HG02763 (cell line): ENCODE measurements around the gene VPS18.
A peak's percentile ranks its signal among the peaks of the same experiment; 100 is the strongest.

Experiments used
- ATAC-seq: cut with Tn5 transposase; IDR thresholded peaks from one replicate; pipeline ENCODE4 v1.9.1; 2021; ENCODE audit warnings: mild to moderate bottlenecking, moderate library complexity; ENCODE audit not compliant: unreplicated experiment

The VPS18 gene

DNA sequence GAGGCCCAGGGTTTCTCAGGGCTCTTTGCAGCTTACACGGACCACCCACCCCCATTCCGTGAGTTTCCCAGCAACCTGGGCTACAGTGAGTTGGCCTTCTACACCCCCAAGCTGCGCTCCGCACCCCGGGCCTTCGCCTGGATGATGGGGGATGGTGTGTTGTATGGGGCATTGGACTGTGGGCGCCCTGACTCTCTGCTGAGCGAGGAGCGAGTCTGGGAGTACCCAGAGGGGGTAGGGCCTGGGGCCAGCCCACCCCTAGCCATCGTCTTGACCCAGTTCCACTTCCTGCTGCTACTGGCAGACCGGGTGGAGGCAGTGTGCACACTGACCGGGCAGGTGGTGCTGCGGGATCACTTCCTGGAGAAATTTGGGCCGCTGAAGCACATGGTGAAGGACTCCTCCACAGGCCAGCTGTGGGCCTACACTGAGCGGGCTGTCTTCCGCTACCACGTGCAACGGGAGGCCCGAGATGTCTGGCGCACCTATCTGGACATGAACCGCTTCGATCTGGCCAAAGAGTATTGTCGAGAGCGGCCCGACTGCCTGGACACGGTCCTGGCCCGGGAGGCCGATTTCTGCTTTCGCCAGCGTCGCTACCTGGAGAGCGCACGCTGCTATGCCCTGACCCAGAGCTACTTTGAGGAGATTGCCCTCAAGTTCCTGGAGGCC lies 5.4 kb downstream of the VPS18 start:
- no peak for ATAC-seq

DNA sequence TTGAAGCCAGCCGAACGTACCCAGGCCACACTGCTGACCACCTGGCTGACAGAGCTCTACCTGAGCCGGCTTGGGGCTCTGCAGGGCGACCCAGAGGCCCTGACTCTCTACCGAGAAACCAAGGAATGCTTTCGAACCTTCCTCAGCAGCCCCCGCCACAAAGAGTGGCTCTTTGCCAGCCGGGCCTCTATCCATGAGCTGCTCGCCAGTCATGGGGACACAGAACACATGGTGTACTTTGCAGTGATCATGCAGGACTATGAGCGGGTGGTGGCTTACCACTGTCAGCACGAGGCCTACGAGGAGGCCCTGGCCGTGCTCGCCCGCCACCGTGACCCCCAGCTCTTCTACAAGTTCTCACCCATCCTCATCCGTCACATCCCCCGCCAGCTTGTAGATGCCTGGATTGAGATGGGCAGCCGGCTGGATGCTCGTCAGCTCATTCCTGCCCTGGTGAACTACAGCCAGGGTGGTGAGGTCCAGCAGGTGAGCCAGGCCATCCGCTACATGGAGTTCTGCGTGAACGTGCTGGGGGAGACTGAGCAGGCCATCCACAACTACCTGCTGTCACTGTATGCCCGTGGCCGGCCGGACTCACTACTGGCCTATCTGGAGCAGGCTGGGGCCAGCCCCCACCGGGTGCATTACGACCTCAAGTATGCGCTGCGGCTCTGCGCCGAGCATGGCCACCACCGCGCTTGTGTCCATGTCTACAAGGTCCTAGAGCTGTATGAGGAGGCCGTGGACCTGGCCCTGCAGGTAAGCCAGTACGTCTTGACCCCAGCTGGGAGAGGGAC lies 6.2 kb downstream of the VPS18 start:
- no peak for ATAC-seq

DNA sequence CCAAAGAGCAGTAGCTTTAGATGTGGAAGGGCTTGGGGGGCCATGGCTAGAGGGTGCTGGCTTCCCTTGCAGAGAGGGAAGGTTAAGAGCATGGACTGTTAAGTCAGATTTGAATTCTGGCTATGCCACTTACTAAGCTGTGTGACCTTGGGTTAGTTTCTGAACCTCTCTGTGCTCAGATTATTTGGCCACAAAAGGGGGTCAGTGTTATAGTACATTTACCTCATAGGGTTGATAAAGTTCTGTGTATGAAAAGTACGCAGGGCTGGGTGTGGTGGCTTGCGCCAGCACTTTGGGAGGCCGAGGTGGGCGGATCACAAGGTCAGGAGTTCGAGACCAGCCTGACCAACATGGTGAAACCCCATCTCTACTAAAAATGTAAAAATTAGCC lies 6.8 kb downstream of the VPS18 start:
- ATAC-seq, result no peak

DNA sequence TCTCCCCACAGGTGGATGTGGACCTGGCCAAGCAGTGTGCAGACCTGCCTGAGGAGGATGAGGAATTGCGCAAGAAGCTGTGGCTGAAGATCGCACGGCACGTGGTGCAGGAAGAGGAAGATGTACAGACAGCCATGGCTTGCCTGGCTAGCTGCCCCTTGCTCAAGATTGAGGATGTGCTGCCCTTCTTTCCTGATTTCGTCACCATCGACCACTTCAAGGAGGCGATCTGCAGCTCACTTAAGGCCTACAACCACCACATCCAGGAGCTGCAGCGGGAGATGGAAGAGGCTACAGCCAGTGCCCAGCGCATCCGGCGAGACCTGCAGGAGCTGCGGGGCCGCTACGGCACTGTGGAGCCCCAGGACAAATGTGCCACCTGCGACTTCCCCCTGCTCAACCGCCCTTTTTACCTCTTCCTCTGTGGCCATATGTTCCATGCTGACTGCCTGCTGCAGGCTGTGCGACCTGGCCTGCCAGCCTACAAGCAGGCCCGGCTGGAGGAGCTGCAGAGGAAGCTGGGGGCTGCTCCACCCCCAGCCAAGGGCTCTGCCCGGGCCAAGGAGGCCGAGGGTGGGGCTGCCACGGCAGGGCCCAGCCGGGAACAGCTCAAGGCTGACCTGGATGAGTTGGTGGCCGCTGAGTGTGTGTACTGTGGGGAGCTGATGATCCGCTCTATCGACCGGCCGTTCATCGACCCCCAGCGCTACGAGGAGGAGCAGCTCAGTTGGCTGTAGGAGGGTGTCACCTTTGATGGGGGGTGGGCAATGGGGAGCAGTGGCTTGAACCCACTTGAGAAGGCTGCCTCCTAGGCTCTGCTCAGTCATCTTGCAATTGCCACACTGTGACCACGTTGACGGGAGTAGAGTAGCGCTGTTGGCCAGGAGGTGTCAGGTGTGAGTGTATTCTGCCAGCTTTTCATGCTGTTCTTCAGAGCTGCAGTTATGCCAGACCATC lies 8.6 kb downstream of the VPS18 start:
- ATAC-seq, result no peak

DNA sequence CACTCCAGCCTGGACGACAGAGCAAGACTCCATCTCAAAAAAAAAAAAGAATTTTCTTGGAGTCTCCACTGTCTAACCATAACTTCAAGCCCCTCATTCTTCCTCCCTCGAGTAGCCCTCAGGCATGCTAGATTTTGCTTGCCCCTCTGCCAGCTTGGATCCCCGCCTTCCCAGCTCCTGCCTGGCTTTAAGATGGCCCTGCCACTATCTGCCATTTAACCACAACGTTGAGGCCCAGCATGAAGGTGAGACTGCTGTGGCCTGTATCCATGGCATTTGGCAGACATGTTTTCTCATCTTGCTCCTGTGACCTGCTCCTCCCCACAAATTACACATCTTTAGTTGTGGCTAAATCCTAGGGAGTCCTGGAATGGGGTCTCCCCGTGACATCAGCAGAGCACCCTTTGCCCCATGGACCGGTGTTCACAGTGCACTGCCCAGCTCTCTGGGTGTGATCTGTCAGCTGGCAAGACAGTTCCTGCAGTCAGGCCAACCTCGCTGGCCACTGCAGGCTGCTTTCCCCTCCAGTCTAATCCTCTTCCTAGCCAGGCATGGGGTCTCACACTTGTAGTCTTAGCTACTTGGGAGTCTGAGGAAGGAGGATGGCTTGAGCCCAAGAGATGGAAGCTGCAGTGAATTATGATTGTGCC lies 10.4 kb downstream of the VPS18 start:
- no peak for ATAC-seq

DNA sequence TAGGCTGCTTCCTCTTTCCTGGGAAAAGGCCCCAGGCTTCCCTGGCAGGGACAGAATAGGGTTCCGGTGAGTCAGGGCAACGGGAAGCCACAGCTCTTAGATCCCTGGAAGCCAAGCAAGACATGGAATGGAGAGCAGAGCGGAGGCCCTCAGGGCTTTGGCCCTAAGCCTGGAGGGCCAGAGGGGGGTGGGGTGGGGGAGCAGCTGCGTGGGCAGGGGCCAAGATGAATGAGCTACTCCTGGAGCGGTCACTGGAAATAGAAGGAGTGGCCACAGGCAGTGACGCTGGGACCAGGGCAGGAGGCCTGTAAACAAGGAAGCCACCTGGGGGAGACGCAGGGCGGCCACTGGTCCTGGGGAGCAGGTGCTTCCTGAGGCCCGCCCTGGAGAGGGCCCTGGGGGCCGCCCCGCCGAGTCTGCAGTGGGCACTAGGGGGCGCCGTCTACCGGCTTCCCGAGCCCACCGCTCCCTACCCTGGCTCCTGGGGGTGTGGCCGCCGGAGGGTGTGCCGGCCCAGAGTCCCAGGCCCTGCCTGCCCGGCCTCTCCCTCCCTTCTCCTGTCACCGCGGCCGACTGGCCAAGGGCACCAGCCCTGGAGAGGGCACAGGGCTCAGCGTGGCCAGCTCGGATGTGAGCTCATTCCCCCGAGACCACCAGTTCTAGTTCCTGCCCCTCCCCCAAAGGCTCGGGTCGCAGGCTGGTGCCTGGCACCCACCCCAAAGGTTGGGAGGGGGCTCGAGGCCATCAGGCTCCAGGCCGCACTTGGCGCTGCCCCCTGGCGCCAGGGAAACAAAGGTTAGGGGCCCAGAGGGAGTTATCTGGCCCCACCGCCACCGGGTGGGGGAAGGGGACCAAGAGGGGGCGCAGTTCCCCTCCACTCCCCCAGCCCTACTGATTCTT lies 12.1 kb downstream of the VPS18 start:
- peak; percentile 69 for ATAC-seq

DNA sequence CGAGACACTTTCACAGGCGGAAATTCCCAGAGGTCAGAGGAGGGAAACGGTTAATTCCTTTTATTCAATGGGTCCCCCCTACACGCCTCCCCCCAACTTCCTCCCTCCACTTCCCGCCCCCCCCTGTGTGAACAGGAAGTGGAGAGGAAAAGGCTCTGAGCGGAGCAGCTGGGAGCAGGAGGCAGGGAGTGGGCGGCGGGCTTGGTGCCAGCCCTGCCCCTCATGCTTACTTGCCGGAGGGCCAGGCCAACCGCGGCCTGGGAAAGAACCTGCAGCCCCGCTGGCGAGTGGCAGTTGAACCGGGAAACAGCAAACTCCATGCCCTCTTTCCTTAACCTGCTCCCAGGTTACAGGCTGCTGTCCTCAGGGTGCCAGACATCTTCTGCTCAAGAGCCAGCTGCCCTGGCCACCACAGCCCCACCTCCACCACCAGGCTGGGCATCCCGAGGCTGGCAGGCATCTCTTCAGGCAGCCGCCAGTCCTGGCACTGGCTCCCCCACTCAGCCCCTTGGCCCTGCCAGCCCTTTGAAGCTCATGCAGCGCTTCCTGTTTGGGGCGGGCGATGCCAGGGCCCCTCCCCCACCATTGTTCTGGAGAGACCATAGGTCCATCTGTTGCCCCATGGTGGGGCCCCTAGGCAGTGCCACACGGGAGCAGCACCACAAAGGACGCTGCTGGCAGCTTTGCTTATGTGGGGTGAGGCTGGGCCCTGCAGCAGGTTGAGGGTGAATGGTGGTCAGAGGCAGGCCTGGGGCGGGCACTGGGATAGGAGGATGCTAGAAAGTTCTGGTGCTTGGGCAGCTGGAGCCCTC lies 12.9 kb downstream of the VPS18 start:
- no peak for ATAC-seq

DNA sequence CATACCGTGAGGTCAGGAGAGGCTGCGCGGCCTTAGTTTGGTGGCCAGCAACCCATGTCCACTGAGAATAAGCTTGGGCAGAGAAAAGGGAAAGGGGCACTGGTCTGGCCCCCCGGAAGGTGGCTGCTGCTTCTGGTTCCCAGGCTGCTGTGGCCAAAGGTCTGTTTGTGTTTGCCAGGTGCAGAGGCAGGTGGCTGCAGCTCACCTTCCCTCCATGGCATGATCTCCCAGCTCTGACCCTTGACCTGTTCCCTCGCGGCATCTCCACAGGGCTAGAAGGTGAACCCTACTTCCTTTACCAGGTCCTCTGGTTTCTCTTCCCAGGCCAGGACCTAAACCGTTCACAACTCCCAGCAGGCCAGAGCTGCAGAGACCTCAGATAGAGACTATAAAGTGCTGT lies 13.8 kb downstream of the VPS18 start:
- no peak for ATAC-seq

DNA sequence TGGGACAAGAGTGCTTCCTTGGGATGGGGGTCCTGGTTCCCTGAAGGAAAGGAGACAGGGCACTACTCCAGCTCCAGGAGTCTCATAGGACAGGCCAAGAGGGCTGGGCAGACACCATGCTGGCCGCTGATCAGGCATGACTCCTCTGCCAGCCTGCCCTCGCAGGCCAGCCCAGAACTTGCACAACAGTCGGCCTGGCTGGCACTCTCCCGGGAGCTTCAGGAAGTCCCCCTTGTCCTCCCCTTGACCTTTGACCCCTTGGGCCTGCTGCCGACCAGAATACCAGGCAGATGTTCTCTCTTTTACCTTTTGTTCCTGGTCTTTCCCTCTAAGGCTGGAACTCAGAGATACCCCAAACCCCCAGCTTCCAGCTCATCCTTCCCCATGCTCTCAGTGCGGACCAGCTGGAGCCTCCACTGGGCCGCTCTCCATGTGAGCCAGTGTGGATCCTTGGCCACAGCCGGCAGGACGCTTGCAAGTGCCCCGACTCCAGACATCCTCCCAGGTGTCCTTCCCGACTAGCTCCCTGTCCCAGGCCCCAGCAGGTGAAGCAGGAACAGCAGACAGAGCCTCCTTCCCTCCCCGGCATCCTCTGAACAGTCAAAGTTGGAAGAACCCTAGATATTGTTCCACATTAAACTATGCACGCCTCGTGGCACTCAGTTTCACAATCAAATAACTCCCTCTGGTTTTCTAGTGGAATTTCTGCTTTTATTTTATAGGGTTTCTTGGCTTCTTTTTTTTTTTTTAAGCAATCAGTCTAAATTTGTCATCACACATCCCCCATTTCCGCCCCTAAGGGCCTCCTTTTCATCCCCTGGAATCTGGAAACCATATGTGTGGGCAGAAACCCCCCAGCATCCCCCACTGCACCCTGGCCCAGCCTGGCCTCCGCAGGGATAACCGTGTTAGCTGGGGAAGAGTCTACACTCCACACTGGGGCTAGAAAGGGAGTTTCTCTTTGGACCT lies 15.7 kb downstream of the VPS18 start:
- ATAC-seq, result no peak

DNA sequence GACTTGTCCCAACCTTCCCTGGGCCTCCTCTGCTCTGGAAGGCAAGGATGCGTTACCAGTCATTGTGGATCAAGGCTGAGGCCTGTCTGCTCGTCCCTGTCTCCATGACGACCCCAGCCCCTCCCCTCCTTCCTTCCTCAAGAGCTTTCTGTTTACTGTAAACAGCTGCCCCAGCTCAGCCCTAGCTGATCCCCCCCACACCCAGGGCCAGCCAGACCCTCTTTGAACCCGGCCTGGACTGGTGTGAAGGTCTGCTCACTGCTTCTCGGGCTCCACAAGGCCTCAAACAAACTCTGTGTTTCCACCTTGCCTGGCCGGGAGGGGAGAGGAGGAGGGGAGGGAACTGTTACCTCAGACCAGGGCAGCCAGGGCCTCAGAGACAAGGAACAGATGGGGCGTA lies 16.9 kb downstream of the VPS18 start:
- ATAC-seq, result no peak

DNA sequence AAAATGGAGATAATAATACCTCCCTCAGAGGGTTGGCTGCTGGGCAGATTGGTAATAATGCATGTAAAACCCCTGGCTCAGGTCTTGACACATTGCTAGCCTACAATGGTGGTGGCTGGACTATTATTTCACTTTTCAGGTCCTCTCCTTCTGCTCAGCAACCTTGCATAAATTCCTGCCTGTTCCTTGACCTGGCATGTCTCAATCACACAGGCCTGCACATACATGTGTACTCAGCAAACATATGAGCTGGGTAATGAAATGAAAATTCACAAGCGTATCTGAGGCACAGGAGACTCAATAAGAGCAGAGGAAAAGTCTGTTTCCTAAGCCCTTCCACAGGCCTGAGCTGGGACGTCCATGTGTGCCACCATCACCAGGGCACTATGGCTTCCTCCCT lies 17.4 kb downstream of the VPS18 start:
- no peak for ATAC-seq

DNA sequence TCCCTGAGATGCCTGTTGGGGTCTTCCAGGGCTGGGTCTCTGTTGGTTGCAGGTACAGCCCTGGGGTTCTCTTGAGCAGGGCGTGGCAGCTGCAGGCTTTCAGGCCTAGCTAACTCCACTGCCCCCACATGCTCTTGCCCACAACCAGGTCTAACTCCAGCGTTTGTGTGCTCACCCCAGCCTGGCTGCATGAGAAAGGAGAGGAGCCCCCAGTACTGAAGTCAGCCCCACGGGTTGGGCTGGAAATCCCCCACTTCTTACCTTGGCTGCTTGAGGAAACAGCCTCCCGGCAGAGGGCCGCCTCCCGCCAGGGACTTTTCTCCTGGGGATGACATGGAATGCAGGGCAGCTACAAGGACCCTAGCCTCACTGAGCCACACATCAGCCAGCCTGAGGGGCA lies 18.2 kb downstream of the VPS18 start:
- no peak for ATAC-seq

DNA sequence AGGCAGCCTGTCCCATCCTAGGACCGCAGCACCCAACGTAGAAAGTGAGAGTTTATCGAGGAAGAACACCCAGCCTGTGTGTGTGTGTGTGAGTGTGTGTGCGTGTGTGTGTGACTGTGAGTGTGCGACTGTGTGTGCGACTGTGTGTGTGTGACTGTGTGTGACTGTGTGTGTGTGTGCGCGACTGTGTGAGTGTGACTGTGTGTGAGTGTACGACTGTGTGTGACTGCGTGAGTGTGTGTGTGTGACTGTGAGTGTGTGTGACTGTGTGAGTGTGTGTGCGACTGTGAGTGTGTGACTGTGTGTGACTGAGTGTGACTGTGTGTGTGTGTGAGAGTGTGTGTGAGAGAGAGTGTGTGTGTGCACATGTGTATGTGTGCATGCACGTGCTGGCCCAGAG lies 19.8 kb downstream of the VPS18 start:
- no peak for ATAC-seq

DNA sequence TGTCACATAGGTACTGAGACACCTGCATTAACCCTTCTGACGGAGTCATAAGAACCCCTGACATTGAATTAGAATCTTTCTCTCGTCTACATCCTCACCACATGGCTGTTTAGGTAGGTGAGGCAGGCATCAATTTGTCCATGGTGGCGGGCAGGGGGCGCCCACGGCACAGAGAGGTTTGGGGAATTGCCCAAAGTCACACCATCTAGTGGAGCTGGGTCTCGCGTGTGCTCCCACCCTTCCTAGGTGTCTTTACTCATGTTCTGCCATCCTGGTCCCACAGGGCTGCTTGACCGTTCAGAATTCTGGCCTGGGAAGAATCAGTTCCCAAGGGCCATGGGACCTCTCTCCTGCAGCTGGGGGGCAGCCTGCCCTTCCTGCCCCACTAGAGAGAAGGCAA lies 20.2 kb downstream of the VPS18 start:
- ATAC-seq, result no peak

DNA sequence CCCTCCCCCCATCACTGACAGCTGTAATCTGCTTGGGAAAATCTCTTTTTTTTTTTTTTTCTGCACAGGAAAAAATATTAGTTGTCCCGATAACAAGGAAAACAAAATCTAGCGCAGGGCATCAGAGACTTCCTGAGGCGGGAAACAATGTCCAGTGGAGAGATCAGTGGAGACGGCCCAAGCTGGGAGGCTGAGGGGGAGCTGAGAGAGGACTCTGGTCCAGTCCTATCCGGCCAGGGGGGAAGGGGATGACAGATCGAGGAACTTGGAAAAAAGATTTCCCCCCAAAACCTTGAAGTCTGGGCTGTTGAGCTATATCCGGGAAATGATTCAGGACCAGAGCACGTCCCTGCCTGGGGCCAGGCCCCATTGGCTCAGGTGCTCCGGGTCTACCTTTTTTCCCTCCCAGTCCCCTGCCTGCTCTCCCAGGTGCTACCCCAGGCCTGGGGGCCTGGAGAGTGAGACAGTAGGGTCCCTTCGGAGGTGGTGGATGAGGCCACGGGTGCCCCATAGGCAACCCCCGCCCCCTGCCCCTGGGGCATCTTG lies 20.9 kb downstream of the VPS18 start:
- ATAC-seq, result no peak

DNA sequence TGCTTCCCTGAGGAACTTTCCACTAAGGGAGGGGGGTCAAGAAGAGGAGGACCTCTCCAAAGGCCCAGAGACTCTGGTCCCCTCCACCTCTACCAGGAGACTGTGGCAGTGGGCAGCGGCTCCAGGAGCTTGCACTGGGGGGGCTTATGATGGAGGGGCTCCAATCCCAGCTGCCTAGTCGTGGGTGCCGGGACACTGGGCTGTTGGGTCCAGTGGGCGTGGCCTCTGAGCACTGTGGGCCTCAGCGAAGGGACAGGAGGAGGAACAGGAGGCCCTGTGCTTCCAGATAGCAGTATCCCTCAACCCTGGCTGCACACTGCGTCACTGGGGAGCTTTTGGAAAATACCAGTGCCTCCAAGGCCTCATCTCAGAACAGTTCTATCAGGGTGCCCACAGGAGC lies 21.4 kb downstream of the VPS18 start:
- no peak for ATAC-seq

DNA sequence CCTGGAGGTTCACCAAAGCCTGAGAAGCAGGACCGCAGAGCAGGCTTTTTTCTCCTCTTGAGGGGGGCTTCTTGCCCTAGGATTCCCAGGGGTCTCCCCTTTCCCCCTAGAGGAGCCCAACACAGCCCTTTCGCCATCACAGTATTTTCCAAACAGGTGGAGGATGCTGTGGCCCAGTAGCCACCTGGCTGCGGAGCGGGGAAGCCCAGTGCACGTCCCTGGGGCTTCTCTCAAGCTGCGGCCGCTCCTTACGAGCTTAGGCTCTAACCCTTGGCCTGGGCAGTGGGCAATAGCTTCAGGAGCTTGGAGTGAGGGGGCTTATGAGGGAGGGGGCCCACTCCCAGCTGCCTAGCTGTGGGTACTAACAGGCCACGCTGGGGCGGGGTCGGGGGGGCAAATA lies 23.3 kb downstream of the VPS18 start:
- no peak for ATAC-seq
